Neutrophil (primary cell): ENCODE data around the gene KRTAP12-2.

Experiments used
- H3K27ac ChIP-seq: fragments of 200-600 bp; sonication (generic); 2 replicates; pipeline ENCODE4 v1.5.1; 2016; ENCODE audit warnings: mild to moderate bottlenecking, moderate library complexity
- H3K27me3 ChIP-seq: fragments of 200-600 bp; sonication (generic); 2 replicates; pipeline ENCODE4 v1.6.0; 2016; ENCODE audit warnings: mild to moderate bottlenecking
- H3K36me3 ChIP-seq: fragments of 200-600 bp; sonication (generic); 2 replicates; pipeline ENCODE4 v1.5.1; 2017
- H3K4me1 ChIP-seq, 2 experiments: fragments of 200-600 bp in 1 of 2; sonication (generic) in 1 of 2; 1 replicate in 1 of 2; 2 replicates in 1 of 2; pipeline versions ENCODE4 v1.5.1 to v1.6.1; 2013 to 2016; ENCODE audit warnings: low read depth in 1 of 2, low read length in 1 of 2, mild to moderate bottlenecking in 1 of 2, moderate library complexity in 1 of 2; ENCODE audit not compliant: control insufficient read depth in 1 of 2, insufficient read depth in 1 of 2
- H3K4me3 ChIP-seq, 2 experiments: fragments of 200-600 bp in 1 of 2; sonication (generic) in 1 of 2; 1 replicate in 1 of 2; 2 replicates in 1 of 2; pipeline ENCODE4 v1.5.1; 2013 to 2016; ENCODE audit warnings: low read depth in 1 of 2, low read length in 1 of 2, mild to moderate bottlenecking in 1 of 2, moderate library complexity in 1 of 2
- H3K9me3 ChIP-seq: fragments of 200-600 bp; sonication (generic); 2 replicates; pipeline ENCODE4 v1.5.1; 2016
- TF ChIP-seq, protein P1 (sequence below): fragments of 200-600 bp; sonication (generic); IDR thresholded peaks from 2 replicates; pipeline ENCODE4 v1.5.1; 2016; ENCODE audit warnings: antibody characterized with exemption

Gene KRTAP12-2

GRCh38 chr21:44618504-44618903, 48.2 kb downstream of the KRTAP12-2 start:
- peak overlapping the region; percentile 5 to 32 for H3K4me3 ChIP-seq
- H3K36me3 ChIP-seq: no peaks in the 10 kb centered on the region
- H3K27ac ChIP-seq: peak overlapping the region; percentile 88
- peaks cover 30 to 44% of the 10 kb centered on the region in 2 experiments for H3K4me1 ChIP-seq
- no peaks in the 10 kb centered on the region for H3K27me3 ChIP-seq
- H3K9me3 ChIP-seq: no peaks in the 10 kb centered on the region
- TF ChIP-seq, protein P1, sequence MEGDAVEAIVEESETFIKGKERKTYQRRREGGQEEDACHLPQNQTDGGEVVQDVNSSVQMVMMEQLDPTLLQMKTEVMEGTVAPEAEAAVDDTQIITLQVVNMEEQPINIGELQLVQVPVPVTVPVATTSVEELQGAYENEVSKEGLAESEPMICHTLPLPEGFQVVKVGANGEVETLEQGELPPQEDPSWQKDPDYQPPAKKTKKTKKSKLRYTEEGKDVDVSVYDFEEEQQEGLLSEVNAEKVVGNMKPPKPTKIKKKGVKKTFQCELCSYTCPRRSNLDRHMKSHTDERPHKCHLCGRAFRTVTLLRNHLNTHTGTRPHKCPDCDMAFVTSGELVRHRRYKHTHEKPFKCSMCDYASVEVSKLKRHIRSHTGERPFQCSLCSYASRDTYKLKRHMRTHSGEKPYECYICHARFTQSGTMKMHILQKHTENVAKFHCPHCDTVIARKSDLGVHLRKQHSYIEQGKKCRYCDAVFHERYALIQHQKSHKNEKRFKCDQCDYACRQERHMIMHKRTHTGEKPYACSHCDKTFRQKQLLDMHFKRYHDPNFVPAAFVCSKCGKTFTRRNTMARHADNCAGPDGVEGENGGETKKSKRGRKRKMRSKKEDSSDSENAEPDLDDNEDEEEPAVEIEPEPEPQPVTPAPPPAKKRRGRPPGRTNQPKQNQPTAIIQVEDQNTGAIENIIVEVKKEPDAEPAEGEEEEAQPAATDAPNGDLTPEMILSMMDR: peak; percentile 46

DNA sequence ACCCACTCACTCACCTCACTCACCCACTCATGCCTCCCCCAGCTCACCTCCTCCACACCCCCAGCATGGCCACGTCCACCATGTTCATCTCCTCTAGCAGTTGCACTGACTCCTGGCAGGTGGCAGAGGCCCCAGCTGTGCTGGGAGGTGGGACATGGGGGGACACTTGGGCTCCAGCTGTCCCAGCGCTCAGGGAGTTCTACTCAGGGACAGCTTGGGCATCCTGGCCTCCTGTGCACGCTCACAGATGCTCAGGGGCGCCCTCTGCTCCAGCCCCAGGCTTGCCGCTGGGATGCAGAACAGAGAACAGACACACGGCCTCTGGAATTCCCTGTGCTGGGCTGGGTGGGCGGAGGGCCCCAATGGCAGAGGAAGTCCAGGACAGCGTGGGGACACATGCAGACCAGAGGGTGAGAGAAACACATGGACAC, 49.6 kb downstream of the KRTAP12-2 start:
- TF ChIP-seq, protein P1: no peak
- no peaks in the 10 kb centered on the region for H3K9me3 ChIP-seq
- no peaks in the 10 kb centered on the region for H3K27me3 ChIP-seq
- H3K4me1 ChIP-seq: peaks cover 30 to 39% of the 10 kb centered on the region in 2 experiments
- no peaks in the 10 kb centered on the region for H3K36me3 ChIP-seq
- H3K4me3 ChIP-seq: no peak overlapping the region
- H3K27ac ChIP-seq: peak overlapping the region; percentile 88

DNA sequence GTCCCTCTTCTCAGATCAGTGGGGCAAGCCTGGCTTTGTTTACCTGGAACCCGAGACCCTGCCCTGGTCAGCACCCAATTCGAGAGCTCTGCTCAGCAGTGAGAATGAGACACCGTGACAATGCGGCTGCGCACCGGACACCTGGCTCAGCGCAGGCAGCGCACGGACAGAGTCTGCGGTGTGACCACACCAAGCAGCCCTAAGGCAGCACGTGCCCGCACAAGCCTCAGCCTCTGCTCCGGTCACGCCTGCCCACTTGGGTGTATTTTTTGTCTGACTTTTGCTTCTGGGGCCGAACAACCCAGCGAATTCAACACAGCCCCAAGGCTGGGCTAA, 50.2 kb downstream of the KRTAP12-2 start:
- Histone ChIP-seq H3K36me3 (no peaks in the 10 kb centered on the region), H3K9me3 (no peaks in the 10 kb centered on the region), H3K27ac (no peak overlapping the region), H3K4me3 (no peak overlapping the region), H3K4me1 (peaks cover 30 to 39% of the 10 kb centered on the region in 2 experiments), H3K27me3 (no peaks in the 10 kb centered on the region)
- TF ChIP-seq, protein P1: no peak
